Thymus (tissue), 14 donors: ENCODE results near the gene WDR72. TPM values are rescaled to one million over a fixed set of nuclear protein-coding genes. Genes with fewer than 3 reads are reported as not detected.
"Not testable (repeated sequence)": the region's sequence is repeated elsewhere in the genome, so short reads cannot be mapped to it uniquely, and the experiment has no call there.

Experiments used
- DNase-seq, 9 donors: peaks; one replicate each; pipeline ENCODE4 v3.0.0-alpha.2; 2013; ENCODE audit warnings: low spot score in 9 of 9, low read depth in 6 of 9, missing footprints in 1 of 9
- H3K27ac ChIP-seq, 2 donors: one replicate each; pipeline ENCODE4 v1.5.1; 2013; ENCODE audit warnings: control low read depth in 1 of 2, low read depth in 1 of 2, low read length in 1 of 2, mild to moderate bottlenecking in 1 of 2, moderate library complexity in 1 of 2
- H3K27me3 ChIP-seq, 2 donors: one replicate each; pipeline ENCODE4 v1.5.1; 2013; ENCODE audit warnings: low read length in 1 of 2; ENCODE audit not compliant: control insufficient read depth in 2 of 2, insufficient read depth in 1 of 2
- H3K36me3 ChIP-seq, 2 donors: one replicate each; pipeline ENCODE4 v1.5.1; 2013; ENCODE audit warnings: low read length in 1 of 2, mild to moderate bottlenecking in 1 of 2, moderate library complexity in 1 of 2; ENCODE audit not compliant: control insufficient read depth in 2 of 2, insufficient read depth in 2 of 2
- H3K4me1 ChIP-seq, 2 donors: one replicate each; pipeline ENCODE4 v1.5.1; 2013; ENCODE audit warnings: low read length in 2 of 2; ENCODE audit not compliant: control insufficient read depth in 2 of 2, insufficient read depth in 2 of 2
- H3K4me3 ChIP-seq, 2 donors: one replicate each; pipeline ENCODE4 v1.5.1; 2013; ENCODE audit warnings: low read length in 2 of 2, control low read depth in 1 of 2, mild to moderate bottlenecking in 1 of 2
- H3K9me3 ChIP-seq, 2 donors: one replicate each; pipeline ENCODE4 v1.5.1; 2013; ENCODE audit warnings: low read length in 1 of 2, mild to moderate bottlenecking in 1 of 2; ENCODE audit not compliant: control insufficient read depth in 2 of 2, insufficient read depth in 1 of 2
- WGBS: extraction: QIAGEN DNeasy Blood & Tissue Kit; methylation state at CpG from one replicate; pipeline ENCODE4 v1.1.7; 2013; 5-methylcytosine and 5-hydroxymethylcytosine counted together
- long read RNA-seq, 10 donors: transcript quantifications; one replicate each; lab custom pipeline, GENCODE V29; 2026
- polyA plus RNA-seq: library from polyadenylated mRNA; stranded (reverse); fragments of 200-250 nt; gene quantifications from one replicate; pipeline ENCODE4 v1.2.3, GENCODE V29; 2013
- total RNA-seq: library from RNA; stranded (reverse); fragments of 120-200 nt; gene quantifications from one replicate; pipeline ENCODE4 v1.2.4, GENCODE V29; 2013
- donor health status: healthy.

WDR72 gene
- total RNA-seq (0.28 TPM), polyA plus RNA-seq (0.21 TPM)
- long read RNA-seq, donor 1: 0 reads
- long read RNA-seq, donor 2: 0 reads
- long read RNA-seq, donor 3: 0 reads
- long read RNA-seq, donor 4: 0 reads
- long read RNA-seq, donor 5: 0 reads
- long read RNA-seq, donor 6: 0 reads
- long read RNA-seq, donor 7: 0 reads
- long read RNA-seq, donor 8: 0 reads
- long read RNA-seq, donor 9: 0 reads
- long read RNA-seq, donor 10: 0 reads

DNA sequence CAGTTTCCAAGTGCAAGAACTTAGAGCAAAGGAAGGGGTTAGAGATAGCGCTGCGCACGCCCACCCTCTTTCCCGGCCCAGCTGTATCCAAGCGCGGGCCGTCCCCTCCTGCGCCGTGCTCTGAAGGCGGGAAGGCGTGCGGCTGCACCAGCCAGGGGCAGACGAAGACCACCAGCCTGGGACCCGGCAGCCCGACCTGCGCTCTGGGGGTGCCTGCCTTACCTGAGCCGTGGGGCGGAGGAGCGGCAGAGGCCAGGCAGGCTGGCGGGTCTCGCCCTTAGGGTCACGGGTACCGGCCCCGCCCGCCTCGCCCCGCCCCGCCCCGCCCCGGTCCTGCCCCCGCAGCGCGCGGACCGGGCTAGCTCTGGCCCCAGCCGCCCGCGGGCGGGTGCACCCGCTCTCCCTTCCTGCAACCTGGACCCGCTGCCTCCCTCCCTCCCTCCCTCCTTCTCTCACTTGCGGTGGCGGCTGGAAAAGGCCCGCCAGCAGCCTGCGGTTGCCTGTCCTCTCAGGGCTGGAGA, at the start of gene WDR72:
Gene WDR72 (minus strand): TSS at position 253 of the 521 bp plus-strand sequence. CDS start 26,514 bp downstream, outside the sequence.
- no peak within 1 kb of the TSS for H3K4me3 ChIP-seq
- under 1% methylated on average over 44 of the region's 45 CpGs for WGBS
- H3K27ac ChIP-seq: no peak within 1 kb of the TSS
- no peaks in the 10 kb centered on the region for H3K36me3 ChIP-seq
- DNase-seq: no peak
- peaks cover 14 to 24% of the 10 kb centered on the region in 2 donors for H3K27me3 ChIP-seq
- no peaks in the 10 kb centered on the region for H3K4me1 ChIP-seq
- H3K9me3 ChIP-seq: no peaks in the 10 kb centered on the region

DNA sequence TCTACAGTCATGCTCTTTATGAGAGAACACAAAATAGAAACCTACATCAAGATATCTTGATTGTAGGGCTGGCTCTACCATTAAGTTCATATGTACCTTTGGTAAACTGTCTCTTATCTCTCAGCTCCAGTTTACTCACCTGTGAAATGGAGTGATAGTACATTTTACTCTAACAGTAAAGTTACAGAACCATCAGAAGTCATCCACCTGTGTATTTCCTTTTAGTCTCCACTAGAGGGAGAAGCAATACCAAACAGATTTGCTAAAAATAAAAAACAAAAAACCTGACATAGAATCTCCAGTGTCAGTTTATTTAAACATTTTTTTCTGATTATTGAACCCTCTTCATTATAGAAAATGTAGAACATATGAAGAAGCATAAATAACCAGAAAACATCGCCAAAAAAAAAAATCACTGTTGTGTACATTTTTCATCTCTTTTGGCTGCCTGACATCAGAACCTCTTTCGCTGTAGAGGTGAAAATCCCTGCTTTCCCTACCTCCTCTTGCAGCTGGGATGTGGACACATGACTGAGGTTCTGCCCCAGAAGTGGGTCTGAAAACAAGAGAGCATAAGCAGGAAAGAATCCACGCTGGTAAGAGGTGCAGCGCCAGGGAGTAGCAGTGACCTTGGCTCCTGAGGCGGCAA, 48.7 kb upstream of the WDR72 start:
- Histone ChIP-seq H3K4me3 (no peak overlapping the region), H3K27me3 (no peaks in the 10 kb centered on the region), H3K9me3 (no peaks in the 10 kb centered on the region), H3K27ac (no peak overlapping the region), H3K4me1 (no peaks in the 10 kb centered on the region), H3K36me3 (no peaks in the 10 kb centered on the region)
- DNase-seq: peak in 1 of 9 donors; percentile 6
- WGBS: 69% methylated on average over 5 of the region's 5 CpGs

GRCh38 chr15:53807501-53807900, 48.0 kb upstream of the WDR72 start:
- Histone ChIP-seq H3K4me3 (no peak overlapping the region), H3K36me3 (no peaks in the 10 kb centered on the region), H3K4me1 (no peaks in the 10 kb centered on the region), H3K27me3 (no peaks in the 10 kb centered on the region), H3K9me3 (no peaks in the 10 kb centered on the region), H3K27ac (no peak overlapping the region)
- 89% methylated on average over 1 of the region's 1 CpG for WGBS
- no peak for DNase-seq

- no peak overlapping the region for H3K27ac ChIP-seq
- H3K36me3 ChIP-seq: no peaks in the 10 kb centered on the region
- no peaks in the 10 kb centered on the region for H3K4me1 ChIP-seq
- WGBS: 65% methylated on average over 2 of the region's 2 CpGs
- no peak for DNase-seq
- H3K9me3 ChIP-seq: no peaks in the 10 kb centered on the region
- H3K4me3 ChIP-seq: no peak overlapping the region
- no peaks in the 10 kb centered on the region for H3K27me3 ChIP-seq
Observed at GRCh38 chr15:53802672-53803071, 43.2 kb upstream of the WDR72 start.

DNA sequence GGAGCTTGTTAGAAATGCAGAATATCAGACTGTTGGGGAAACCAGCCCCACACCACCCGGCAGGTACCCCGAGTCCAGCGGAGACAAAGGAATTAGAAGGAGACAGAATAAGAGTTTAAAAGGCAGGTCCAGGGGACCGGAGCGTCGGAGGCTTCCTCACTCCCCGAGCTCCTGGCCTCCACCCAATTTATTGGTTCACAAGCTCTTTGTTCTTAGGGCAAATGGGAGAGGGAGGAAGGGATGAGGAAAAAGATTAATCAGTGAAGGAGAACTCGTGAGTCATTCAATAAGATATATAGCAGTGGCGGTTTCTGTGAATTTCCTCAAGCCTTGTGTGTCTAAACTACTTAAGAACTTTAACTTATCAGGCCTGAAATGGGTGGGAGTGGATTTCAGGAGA, 32.1 kb upstream of the WDR72 start:
- no peaks in the 10 kb centered on the region for H3K36me3 ChIP-seq
- H3K27me3 ChIP-seq: no peaks in the 10 kb centered on the region
- no peaks in the 10 kb centered on the region for H3K4me1 ChIP-seq
- H3K27ac ChIP-seq: no peak overlapping the region
- H3K4me3 ChIP-seq: no peak overlapping the region
- no peaks in the 10 kb centered on the region for H3K9me3 ChIP-seq
- WGBS: 88% methylated on average over 9 of the region's 9 CpGs
- no peak for DNase-seq

DNA sequence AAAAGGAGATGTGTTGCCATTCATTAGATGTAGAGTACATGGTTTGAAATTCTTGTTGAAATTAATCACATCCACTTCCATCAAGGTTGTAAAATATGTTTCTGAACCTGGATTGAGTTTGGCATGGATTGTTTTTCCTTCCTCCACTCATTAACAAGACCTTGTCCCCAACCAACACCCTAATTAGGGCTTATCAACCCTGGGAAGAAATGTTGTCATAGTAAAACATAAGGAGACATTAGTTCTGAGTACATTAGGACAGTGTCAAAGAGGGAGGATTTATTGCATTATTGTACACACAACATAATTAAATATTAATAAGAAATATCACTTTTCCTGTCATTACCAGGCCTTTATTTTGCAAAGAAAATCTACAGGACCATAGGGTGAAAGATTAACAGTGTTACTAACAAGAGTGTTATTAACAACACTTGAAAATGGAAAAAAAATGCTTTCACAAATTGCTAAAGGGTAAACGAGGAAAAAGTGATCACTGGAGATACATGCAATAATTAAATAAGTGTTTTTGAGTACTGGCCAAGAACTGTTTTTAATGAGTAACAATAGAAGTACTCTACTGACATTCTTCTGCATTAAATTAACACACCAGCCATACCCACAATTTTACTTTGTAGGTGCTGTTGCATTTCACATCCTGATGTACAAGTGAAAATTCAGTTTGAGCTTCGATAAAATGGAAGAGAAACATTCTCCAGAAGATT, 30.4 kb upstream of the WDR72 start:
- no peaks in the 10 kb centered on the region for H3K9me3 ChIP-seq
- no peaks in the 10 kb centered on the region for H3K27me3 ChIP-seq
- H3K4me3 ChIP-seq: no peak overlapping the region
- H3K27ac ChIP-seq: no peak overlapping the region
- H3K36me3 ChIP-seq: no peaks in the 10 kb centered on the region
- WGBS: 81% methylated on average over 2 of the region's 2 CpGs
- no peaks in the 10 kb centered on the region for H3K4me1 ChIP-seq
- DNase-seq: no peak

- Histone ChIP-seq H3K36me3 (no peaks in the 10 kb centered on the region), H3K9me3 (no peaks in the 10 kb centered on the region), H3K27me3 (no peaks in the 10 kb centered on the region), H3K4me3 (no peak overlapping the region), H3K27ac (no peak overlapping the region), H3K4me1 (no peaks in the 10 kb centered on the region)
- 91% methylated on average over 2 of the region's 2 CpGs for WGBS
- DNase-seq: no peak
Observed at GRCh38 chr15:53786401-53786800, 26.9 kb upstream of the WDR72 start.

DNA sequence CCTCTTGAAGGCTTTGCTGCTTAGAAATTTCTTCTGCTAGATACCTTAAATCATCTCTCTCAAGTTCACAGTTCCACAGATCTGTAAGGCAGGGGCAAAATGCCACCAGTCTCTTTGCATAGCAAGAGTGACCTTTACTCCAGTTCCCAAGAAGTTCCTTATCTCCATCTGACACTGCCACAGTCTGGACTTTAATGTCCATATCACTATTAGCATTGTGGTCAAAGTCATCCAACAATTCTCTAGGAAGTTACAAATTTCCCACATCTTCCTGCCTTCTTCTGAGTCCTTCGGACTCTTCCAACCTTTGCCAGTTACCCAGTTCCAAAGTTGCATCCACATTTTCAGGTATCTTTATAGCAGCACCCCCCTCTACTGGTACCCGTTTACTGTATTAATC, 25.8 kb upstream of the WDR72 start:
- H3K27ac ChIP-seq, H3K27me3 ChIP-seq, H3K4me1 ChIP-seq, DNase-seq, H3K9me3 ChIP-seq, H3K4me3 ChIP-seq, H3K36me3 ChIP-seq: not testable (repeated sequence)
- 92% methylated on average over 2 of the region's 2 CpGs for WGBS

DNA sequence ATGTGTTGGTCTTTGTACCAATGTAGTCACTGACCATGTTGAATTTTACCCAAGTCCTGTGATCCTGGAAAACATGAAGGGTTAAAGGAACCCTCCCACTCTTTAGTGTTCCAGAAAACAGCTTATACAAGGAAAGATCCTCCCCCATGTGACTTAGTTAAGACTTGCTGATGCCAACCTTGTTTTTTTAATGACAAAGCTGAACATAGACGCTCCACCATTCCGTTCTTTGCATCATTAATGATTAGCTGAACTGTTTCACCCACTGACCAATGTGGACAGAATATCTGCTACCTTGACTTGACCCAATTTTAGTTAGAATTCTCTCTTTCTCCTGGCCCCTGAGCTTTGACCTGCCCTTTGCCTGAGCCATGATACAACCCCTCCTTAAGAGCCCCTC, 3.5 kb upstream of the WDR72 start:
- peaks cover 14 to 21% of the 10 kb centered on the region in 2 donors for H3K27me3 ChIP-seq
- DNase-seq: no peak
- no peak overlapping the region for H3K4me3 ChIP-seq
- H3K27ac ChIP-seq: no peak overlapping the region
- H3K36me3 ChIP-seq: no peaks in the 10 kb centered on the region
- no peaks in the 10 kb centered on the region for H3K4me1 ChIP-seq
- H3K9me3 ChIP-seq: no peaks in the 10 kb centered on the region
- WGBS: 94% methylated on average over 2 of the region's 2 CpGs
